Naive thymus-derived CD4-positive, alpha-beta T cell (primary cell): ENCODE results near the gene NPY2R. TPM values are rescaled to one million over a fixed set of nuclear protein-coding genes. Genes with fewer than 3 reads are reported as not detected.

ENCODE experiments used
- ATAC-seq: fragments of 150-1000 bp; cut with Tn5 transposase; 2 replicates; pipeline ENCODE4 v1.10.0; 2021; ENCODE audit warnings: mild to moderate bottlenecking, moderate library complexity
- CTCF ChIA-PET: fragments of 350-600 bp; sonication (Branson Sonifier 250); formaldehyde crosslinking; loops from one replicate; lab custom pipeline; 2021; ENCODE audit warnings: antibody characterized with exemption; lab: Charles Lee
- POLR2A ChIA-PET: fragments of 350-600 bp; sonication (Branson Sonifier 250); formaldehyde crosslinking; loops from one replicate; lab custom pipeline; 2021; ENCODE audit warnings: antibody characterized with exemption, inconsistent platforms; lab: Charles Lee
- DNase-seq, 9 donors: peaks; one replicate each; pipeline versions ENCODE4 v3.0.0 to v3.0.0-alpha.2; 2020 to 2022; ENCODE audit warnings: mixed read lengths in 1 of 9
- H3K27ac ChIP-seq: one replicate; pipeline ENCODE4 v1.7.0; 2013; ENCODE audit warnings: mild to moderate bottlenecking, low read depth, low read length, moderate library complexity
- H3K27me3 ChIP-seq, 2 donors: one replicate each; pipeline ENCODE4 v1.7.0; 2013; ENCODE audit warnings: low read length in 2 of 2, mild to moderate bottlenecking in 2 of 2, moderate library complexity in 2 of 2; ENCODE audit not compliant: control insufficient read depth in 2 of 2, insufficient read depth in 2 of 2
- H3K36me3 ChIP-seq, 3 experiments: 1 replicate in 2 of 3; 2 replicates in 1 of 3; pipeline ENCODE4 v1.7.0; 2013; ENCODE audit warnings: low read length in 3 of 3, mild to moderate bottlenecking in 3 of 3, moderate library complexity in 1 of 3; ENCODE audit not compliant: insufficient read depth in 3 of 3, control insufficient read depth in 2 of 3
- H3K4me1 ChIP-seq, 2 donors: one replicate each; pipeline ENCODE4 v1.7.0; 2013; ENCODE audit warnings: low read length in 2 of 2, mild to moderate bottlenecking in 2 of 2, moderate library complexity in 1 of 2; ENCODE audit not compliant: control insufficient read depth in 2 of 2, insufficient read depth in 2 of 2
- H3K4me3 ChIP-seq: 2 replicates; pipeline ENCODE4 v1.7.0; 2013; ENCODE audit warnings: mild to moderate bottlenecking, low read length
- H3K9me3 ChIP-seq, 3 experiments: 1 replicate in 2 of 3; 2 replicates in 1 of 3; pipeline ENCODE4 v1.7.0; 2013; ENCODE audit warnings: low read length in 3 of 3; ENCODE audit not compliant: control insufficient read depth in 2 of 3
- H3K27ac Mint-ChIP-seq, 9 donors: one replicate each; pipeline ENCODE4 v1.8.0; 2020 to 2022; ENCODE audit warnings: mixed read lengths in 9 of 9, mild to moderate bottlenecking in 8 of 9, moderate library complexity in 5 of 9, inconsistent platforms in 2 of 9
- H3K27me3 Mint-ChIP-seq, 5 donors: one replicate each; pipeline ENCODE4 v1.8.0; 2021 to 2022; ENCODE audit warnings: mixed read lengths in 5 of 5, mild to moderate bottlenecking in 1 of 5
- H3K36me3 Mint-ChIP-seq, 5 donors: one replicate each; pipeline ENCODE4 v1.8.0; 2020 to 2022; ENCODE audit warnings: mixed read lengths in 5 of 5, mild to moderate bottlenecking in 3 of 5, inconsistent platforms in 1 of 5
- H3K4me1 Mint-ChIP-seq, 7 donors: one replicate each; pipeline ENCODE4 v1.8.0; 2020 to 2022; ENCODE audit warnings: mixed read lengths in 7 of 7, mild to moderate bottlenecking in 3 of 7, inconsistent platforms in 1 of 7
- H3K4me3 Mint-ChIP-seq, 10 donors: one replicate each; pipeline ENCODE4 v1.8.0; 2020 to 2022; ENCODE audit warnings: mild to moderate bottlenecking in 10 of 10, mixed read lengths in 10 of 10, moderate library complexity in 6 of 10, inconsistent platforms in 2 of 10
- H3K9me3 Mint-ChIP-seq, 11 donors: one replicate each; pipeline ENCODE4 v1.8.0; 2020 to 2022; ENCODE audit warnings: mixed read lengths in 11 of 11, mild to moderate bottlenecking in 4 of 11, inconsistent platforms in 1 of 11, moderate library complexity in 1 of 11
- intact Hi-C, 2 donors: fragments of 100-400 bp; cut with micrococcal nuclease; formaldehyde crosslinking; loops; one replicate each; pipeline ENCODE4 v1.15.1; 2023
- polyA plus RNA-seq, 2 donors: library from polyadenylated mRNA; unstranded; fragments of 300-500 nt; fragmentation: Illumina TruSeq; gene quantifications; one replicate each; pipeline ENCODE4 v1.2.3, GENCODE V29; 2021
- total RNA-seq, 6 experiments: library from RNA in 5 of 6; stranded (reverse) in 5 of 6; gene quantifications; 1 replicate in 5 of 6; 2 replicates in 1 of 6; pipeline ENCODE4 v1.2.3 and lab custom pipeline; 2021 to 2026

The NPY2R gene, protein sequence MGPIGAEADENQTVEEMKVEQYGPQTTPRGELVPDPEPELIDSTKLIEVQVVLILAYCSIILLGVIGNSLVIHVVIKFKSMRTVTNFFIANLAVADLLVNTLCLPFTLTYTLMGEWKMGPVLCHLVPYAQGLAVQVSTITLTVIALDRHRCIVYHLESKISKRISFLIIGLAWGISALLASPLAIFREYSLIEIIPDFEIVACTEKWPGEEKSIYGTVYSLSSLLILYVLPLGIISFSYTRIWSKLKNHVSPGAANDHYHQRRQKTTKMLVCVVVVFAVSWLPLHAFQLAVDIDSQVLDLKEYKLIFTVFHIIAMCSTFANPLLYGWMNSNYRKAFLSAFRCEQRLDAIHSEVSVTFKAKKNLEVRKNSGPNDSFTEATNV
- total RNA-seq (not detected), polyA plus RNA-seq (not detected), total RNA-seq (lab: John Stamatoyannopoulos, UW) (not detected)

DNA sequence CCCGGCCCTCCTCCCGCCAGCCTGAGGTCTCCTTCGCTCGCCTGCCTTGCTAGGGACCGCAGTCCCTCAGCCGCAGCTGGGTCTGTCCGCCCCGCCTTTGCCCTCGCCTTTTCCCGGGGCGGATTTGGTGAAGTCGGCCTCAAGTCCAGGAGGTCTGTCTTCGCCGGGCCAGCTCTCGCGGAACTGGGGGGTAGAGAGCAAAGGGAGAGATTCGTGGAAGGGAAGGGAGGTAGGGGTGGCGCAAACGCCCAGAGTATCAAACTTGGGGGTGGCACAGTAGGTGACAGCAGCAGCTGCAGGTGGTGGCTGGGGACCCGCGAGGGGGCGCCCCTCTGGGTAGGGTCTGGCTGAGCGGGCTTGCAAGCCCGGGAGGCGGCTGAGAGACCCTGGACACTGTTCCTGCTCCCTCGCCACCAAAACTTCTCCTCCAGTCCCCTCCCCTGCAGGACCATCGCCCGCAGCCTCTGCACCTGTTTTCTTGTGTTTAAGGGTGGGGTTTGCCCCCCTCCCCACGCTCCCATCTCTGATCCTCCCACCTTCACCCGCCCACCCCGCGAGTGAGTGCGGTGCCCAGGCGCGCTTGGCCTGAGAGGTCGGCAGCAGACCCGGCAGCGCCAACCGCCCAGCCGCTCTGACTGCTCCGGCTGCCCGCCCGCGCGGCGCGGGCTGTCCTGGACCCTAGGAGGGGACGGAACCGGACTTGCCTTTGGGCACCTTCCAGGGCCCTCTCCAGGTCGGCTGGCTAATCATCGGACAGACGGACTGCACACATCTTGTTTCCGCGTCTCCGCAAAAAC, at the start of gene NPY2R:
Gene NPY2R (plus strand): TSS at position 379 of the 797 bp plus-strand sequence. CDS start 5,304 bp downstream, outside the sequence.
- ChIA-PET CTCF (no interaction called here), POLR2A (no interaction called here)
- DNase-seq (no peak), ATAC-seq (no peak)
- H3K27me3 ChIP-seq, result no peaks in the 10 kb centered on the region
- no peaks in the 10 kb centered on the region for H3K4me1 Mint-ChIP-seq
- peaks cover 0 to 3% (median 0%) of the 10 kb centered on the region in 5 donors for H3K36me3 Mint-ChIP-seq
- peaks cover 39 to 50% (median 45%) of the 10 kb centered on the region in 5 donors for H3K27me3 Mint-ChIP-seq
- H3K36me3 ChIP-seq, result no peaks in the 10 kb centered on the region
- no peak within 1 kb of the TSS for H3K27ac Mint-ChIP-seq
- no peaks in the 10 kb centered on the region for H3K9me3 ChIP-seq
- intact Hi-C loops, result no loop called here
- H3K27ac ChIP-seq, result no peak within 1 kb of the TSS
- no peak within 1 kb of the TSS for H3K4me3 ChIP-seq
- H3K4me1 ChIP-seq, result no peaks in the 10 kb centered on the region
- peaks cover 0 to 10% (median 0%) of the 10 kb centered on the region in 11 donors for H3K9me3 Mint-ChIP-seq
- no peak within 1 kb of the TSS for H3K4me3 Mint-ChIP-seq

DNA sequence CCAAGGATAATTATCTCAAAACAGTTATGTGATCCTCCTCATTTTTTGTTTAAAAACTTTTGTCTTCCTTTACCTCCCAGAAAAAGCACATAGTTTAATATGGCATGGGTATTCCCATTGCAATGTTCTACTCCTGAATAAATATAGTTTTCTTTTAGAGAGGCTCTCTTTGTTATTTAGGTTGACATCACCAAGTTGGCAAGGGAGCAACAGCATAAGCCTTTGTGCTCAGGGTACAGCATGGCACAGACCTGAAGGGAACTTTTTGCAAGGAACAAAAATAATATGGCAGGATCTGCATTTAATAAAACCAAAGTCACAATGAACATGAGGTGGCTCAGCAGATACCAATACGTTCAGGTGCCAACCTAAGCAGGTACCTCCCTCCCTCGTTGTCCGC, 47.1 kb upstream of the NPY2R start:
- Histone ChIP-seq H3K4me3 (no peak overlapping the region), H3K9me3 (no peaks in the 10 kb centered on the region), H3K27me3 (no peaks in the 10 kb centered on the region), H3K36me3 (no peaks in the 10 kb centered on the region), H3K27ac (no peak overlapping the region), H3K4me1 (no peaks in the 10 kb centered on the region)
- ChIA-PET CTCF (no interaction called here), POLR2A (no interaction called here)
- DNase-seq (no peak), ATAC-seq (no peak)
- Mint-ChIP-seq H3K4me3 (no peak overlapping the region), H3K4me1 (no peaks in the 10 kb centered on the region), H3K36me3 (no peaks in the 10 kb centered on the region), H3K9me3 (peaks cover 0 to 3% (median 0%) of the 10 kb centered on the region in 11 donors), H3K27ac (no peak overlapping the region), H3K27me3 (peaks cover 0 to 10% (median 0%) of the 10 kb centered on the region in 5 donors)
- intact Hi-C loops, result no loop called here

DNA sequence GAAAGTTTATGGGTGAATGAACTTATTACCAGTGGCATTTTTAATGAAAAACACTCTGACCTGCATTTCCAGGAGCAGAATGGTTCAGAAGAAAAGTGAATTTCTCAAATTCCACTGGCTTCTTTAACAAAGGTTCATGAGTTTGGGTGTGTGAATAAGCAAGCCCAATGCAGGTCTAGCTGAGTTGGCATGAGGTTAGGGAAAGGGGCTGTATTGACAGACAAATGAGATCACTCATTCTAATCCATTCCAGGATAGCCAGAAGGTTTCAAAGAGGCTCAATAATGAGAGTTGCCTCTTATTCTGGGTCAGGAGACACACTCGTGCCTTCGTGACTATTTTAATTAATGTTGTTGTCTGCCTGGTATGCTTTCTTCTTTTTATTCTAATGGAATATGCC, 43.7 kb upstream of the NPY2R start:
- CTCF ChIA-PET, result no interaction called here
- DNase-seq, result no peak
- H3K4me3 ChIP-seq, result no peak overlapping the region
- no peaks in the 10 kb centered on the region for H3K9me3 ChIP-seq
- H3K27me3 ChIP-seq, result no peaks in the 10 kb centered on the region
- Mint-ChIP-seq H3K9me3 (peaks cover 0 to 8% (median 0%) of the 10 kb centered on the region in 11 donors), H3K27ac (no peak overlapping the region), H3K4me3 (no peak overlapping the region), H3K36me3 (no peaks in the 10 kb centered on the region), H3K27me3 (peaks cover 0 to 10% (median 0%) of the 10 kb centered on the region in 5 donors), H3K4me1 (no peaks in the 10 kb centered on the region)
- no peaks in the 10 kb centered on the region for H3K4me1 ChIP-seq
- intact Hi-C loops, result no loop called here
- POLR2A ChIA-PET, result no interaction called here
- ATAC-seq, result no peak
- no peaks in the 10 kb centered on the region for H3K36me3 ChIP-seq
- no peak overlapping the region for H3K27ac ChIP-seq

DNA sequence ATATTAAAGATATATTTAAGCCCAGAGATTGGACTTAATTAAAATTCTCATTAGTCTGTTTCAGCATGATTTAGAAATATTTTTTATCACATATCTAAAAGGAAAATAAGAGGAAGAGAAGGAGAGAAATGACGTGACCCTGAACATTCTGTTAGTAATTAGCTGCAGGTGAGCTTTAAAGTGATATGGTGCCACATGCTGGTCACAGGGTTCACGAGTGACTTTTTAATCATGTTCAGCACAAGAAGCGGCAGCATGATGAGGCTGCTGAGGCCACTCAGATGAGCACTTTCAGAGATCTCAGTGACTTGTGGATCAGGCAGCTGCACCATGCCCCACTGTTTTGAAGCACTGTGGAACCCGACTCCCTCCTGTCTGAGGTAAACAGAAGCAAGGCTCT, 37.9 kb upstream of the NPY2R start:
- H3K36me3 Mint-ChIP-seq, result no peaks in the 10 kb centered on the region
- peaks cover 0 to 11% (median 0%) of the 10 kb centered on the region in 11 donors for H3K9me3 Mint-ChIP-seq
- intact Hi-C loops, result no loop called here
- ATAC-seq (no peak), DNase-seq (no peak)
- Histone ChIP-seq H3K27me3 (no peaks in the 10 kb centered on the region), H3K27ac (no peak overlapping the region), H3K4me3 (no peak overlapping the region), H3K36me3 (no peaks in the 10 kb centered on the region), H3K9me3 (no peaks in the 10 kb centered on the region), H3K4me1 (no peaks in the 10 kb centered on the region)
- POLR2A ChIA-PET, result no interaction called here
- no peaks in the 10 kb centered on the region for H3K27me3 Mint-ChIP-seq
- H3K4me1 Mint-ChIP-seq, result no peaks in the 10 kb centered on the region
- CTCF ChIA-PET, result no interaction called here
- no peak overlapping the region for H3K4me3 Mint-ChIP-seq
- no peak overlapping the region for H3K27ac Mint-ChIP-seq

DNA sequence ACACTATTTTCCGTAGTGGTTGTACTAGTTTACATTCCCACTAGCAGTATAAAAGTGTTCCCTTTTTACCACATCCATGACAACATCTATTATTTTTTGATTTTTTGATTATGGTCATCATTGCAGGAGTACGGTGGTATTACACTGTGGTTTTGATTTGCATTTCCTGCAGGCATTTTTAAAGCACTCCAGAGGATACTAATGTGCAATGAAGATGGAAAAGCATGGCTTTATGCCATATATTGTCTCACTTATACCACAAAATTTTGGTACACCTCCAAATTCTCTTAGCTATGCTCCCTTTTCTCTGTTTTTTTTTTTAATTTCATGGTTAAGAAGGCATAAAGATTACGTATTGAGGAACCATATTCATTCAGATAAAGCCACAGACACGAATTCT, 35.1 kb upstream of the NPY2R start:
- no peak overlapping the region for H3K27ac ChIP-seq
- no peaks in the 10 kb centered on the region for H3K9me3 ChIP-seq
- Mint-ChIP-seq H3K27ac (no peak overlapping the region), H3K36me3 (no peaks in the 10 kb centered on the region), H3K4me1 (no peaks in the 10 kb centered on the region), H3K9me3 (peaks cover 0 to 7% (median 0%) of the 10 kb centered on the region in 11 donors), H3K27me3 (no peaks in the 10 kb centered on the region), H3K4me3 (no peak overlapping the region)
- no peaks in the 10 kb centered on the region for H3K27me3 ChIP-seq
- ATAC-seq, result no peak
- no peaks in the 10 kb centered on the region for H3K4me1 ChIP-seq
- intact Hi-C loops, result no loop called here
- ChIA-PET POLR2A (no interaction called here), CTCF (no interaction called here)
- H3K36me3 ChIP-seq, result no peaks in the 10 kb centered on the region
- H3K4me3 ChIP-seq, result no peak overlapping the region
- DNase-seq, result no peak

DNA sequence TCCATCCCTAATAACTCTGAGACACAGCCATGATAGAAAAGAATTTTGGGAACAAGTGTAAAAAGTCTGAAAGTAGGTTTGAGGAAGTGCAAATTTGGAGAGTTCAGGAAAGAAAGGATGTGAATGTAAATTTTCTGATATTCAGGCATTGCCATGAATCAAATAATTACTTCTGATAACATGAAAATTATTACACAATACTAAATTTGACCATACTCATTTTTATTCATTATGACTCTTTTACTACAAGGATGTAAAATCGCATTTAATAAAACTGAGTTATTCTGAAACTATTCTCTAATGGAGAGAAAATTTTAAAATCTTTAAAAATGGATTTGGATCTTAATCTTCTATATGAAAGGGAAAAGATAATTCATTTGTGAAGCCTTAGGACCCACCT, 33.8 kb upstream of the NPY2R start:
- H3K4me3 Mint-ChIP-seq, result no peak overlapping the region
- intact Hi-C loops, result no loop called here
- no peaks in the 10 kb centered on the region for H3K4me1 Mint-ChIP-seq
- peaks cover 0 to 14% (median 0%) of the 10 kb centered on the region in 11 donors for H3K9me3 Mint-ChIP-seq
- no peak for DNase-seq
- H3K27me3 ChIP-seq, result no peaks in the 10 kb centered on the region
- H3K4me3 ChIP-seq, result no peak overlapping the region
- H3K36me3 Mint-ChIP-seq, result no peaks in the 10 kb centered on the region
- no peaks in the 10 kb centered on the region for H3K27me3 Mint-ChIP-seq
- no peak overlapping the region for H3K27ac ChIP-seq
- H3K36me3 ChIP-seq, result no peaks in the 10 kb centered on the region
- no peaks in the 10 kb centered on the region for H3K9me3 ChIP-seq
- CTCF ChIA-PET, result no interaction called here
- POLR2A ChIA-PET, result no interaction called here
- no peaks in the 10 kb centered on the region for H3K4me1 ChIP-seq
- ATAC-seq, result no peak
- no peak overlapping the region for H3K27ac Mint-ChIP-seq
